Stimulated activated CD8-positive, alpha-beta memory T cell treated with anti-CD3 and anti-CD28 coated beads, Interleukin-4, amount 100 ng/mL, for 1 hour (primary cell): Measurements from ENCODE around the gene NPIPA3.
"Not testable (repeated sequence)": the region's sequence is repeated elsewhere in the genome, so short reads cannot be mapped to it uniquely, and the experiment has no call there.

Experiments used
- DNase-seq, 2 donors: peaks; one replicate each; pipeline ENCODE4 v3.0.0-alpha.2; 2020; ENCODE audit warnings: low read depth in 2 of 2, low spot score in 1 of 2

Gene NPIPA3

GRCh38 chr16:14742273-14743128, 39.3 kb downstream of the NPIPA3 start, which contains the start of gene NPIPA2:
NPIPA2 (plus strand) TSS chr16:14742533; CDS start chr16:14748066, 5,533 bp downstream.
- not testable (repeated sequence) for DNase-seq

DNA sequence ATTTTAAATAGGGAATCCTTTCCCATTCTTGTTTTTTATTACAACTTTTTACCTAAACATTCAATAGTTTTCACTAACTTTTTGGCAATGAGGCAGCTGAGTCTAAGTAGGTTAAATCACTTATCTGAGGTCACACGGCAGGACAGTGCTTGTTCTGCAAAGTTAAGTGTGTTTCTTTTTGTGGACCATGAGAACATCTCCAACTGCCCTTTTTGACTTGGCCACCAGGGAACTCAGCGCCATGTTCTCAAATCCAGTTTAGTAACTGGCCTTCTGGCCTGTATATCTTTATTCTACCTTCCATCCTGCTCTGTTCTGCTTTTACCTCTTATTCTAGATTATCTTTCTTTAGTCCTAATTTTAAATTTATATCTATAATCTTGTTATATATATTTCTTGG, 70.4 kb downstream of the NPIPA3 start:
- DNase-seq, result not testable (repeated sequence)

DNA sequence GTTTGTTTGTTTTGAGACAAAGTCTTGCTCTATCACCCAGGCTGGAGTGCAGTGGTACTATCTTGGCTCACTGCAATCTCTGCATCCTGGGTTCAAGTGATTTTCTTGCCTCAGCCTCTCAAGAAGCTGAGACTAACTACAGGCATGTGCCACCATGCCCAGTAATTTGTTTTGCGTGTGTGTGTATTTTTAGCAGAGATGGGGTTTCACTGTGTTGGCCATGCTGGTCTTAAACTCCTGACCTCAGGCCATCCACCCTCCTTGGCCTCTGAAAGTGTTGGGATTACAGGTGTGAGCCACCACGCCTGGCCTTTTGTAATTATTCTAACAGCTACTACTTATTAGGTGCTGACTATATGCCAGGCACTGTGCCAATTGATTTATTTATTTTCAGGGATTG, 72.4 kb downstream of the NPIPA3 start:
- not testable (repeated sequence) for DNase-seq
